ENCODE measurements around the gene SLC8A1.
A peak's percentile ranks its signal among the peaks of the same experiment; 100 is the strongest.

Gene SLC8A1

DNA sequence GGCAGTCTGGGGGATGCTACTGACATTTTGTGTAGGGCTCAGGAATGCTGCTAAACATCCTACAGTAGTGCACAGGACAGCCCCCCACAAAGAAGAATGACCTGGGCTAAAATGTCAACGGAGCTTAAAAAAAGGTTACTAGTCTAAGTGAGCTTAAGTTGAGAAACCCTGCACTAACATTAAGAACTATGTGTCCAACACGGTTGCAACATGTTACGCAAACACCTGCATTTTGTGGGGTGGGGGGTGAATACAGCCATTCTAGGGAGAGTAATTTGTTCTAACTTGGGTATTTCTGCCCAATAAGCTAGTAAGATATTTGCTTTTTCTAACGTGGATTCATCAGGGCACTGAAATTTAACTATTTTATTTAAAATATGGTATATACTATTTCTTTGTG is 57.9 kb downstream of the SLC8A1 start:
- H3K27me3 ChIP-seq (ENCODE audit: insufficient read depth, poor library complexity, severe bottlenecking): no peaks in the 10 kb centered on the region
- DNase-seq (ENCODE audit: low read depth in 1 of 2, low spot score in 1 of 2): peak in 1 of 2 experiments; percentile 69

DNA sequence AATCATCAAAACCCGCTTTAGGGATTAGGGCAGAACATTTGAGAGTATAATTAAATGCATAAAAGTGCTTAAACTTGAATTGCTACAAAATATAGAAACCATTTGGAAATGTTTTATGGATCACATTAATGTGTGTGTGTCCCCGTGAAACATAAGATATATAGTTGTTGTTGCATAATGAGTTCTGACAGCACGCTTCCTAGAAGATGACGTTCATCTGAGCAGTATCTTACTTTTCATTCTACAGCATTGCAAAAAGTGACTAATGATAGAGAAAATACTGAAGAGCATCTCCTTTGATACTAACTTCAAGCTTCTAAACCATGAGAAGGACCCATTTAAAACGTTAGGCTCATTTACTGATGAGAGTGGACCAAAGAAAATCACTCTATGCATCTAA is 63.7 kb downstream of the SLC8A1 start:
- H3K4me3 ChIP-seq (replicated peaks; ENCODE audit: insufficient read depth, low read length): no peak overlapping the region
- DNase-seq (ENCODE audit: low read depth in 1 of 2, low spot score in 1 of 2): no peak
- H3K27ac ChIP-seq (replicated peaks): no peak overlapping the region
- H3K27me3 ChIP-seq (ENCODE audit: insufficient read depth, poor library complexity, severe bottlenecking): no peaks in the 10 kb centered on the region
- TF ChIP-seq POLR2AphosphoS5 (IDR thresholded peaks at IDR 0.05; ENCODE audit: low read depth) (no peak), GABPA (IDR thresholded peaks at IDR 0.05; ENCODE audit: low read depth) (no peak), SPI1 (IDR thresholded peaks at IDR 0.05; ENCODE audit: borderline replicate concordance, low read depth) (no peak)
- TF ChIP-seq, protein P1, sequence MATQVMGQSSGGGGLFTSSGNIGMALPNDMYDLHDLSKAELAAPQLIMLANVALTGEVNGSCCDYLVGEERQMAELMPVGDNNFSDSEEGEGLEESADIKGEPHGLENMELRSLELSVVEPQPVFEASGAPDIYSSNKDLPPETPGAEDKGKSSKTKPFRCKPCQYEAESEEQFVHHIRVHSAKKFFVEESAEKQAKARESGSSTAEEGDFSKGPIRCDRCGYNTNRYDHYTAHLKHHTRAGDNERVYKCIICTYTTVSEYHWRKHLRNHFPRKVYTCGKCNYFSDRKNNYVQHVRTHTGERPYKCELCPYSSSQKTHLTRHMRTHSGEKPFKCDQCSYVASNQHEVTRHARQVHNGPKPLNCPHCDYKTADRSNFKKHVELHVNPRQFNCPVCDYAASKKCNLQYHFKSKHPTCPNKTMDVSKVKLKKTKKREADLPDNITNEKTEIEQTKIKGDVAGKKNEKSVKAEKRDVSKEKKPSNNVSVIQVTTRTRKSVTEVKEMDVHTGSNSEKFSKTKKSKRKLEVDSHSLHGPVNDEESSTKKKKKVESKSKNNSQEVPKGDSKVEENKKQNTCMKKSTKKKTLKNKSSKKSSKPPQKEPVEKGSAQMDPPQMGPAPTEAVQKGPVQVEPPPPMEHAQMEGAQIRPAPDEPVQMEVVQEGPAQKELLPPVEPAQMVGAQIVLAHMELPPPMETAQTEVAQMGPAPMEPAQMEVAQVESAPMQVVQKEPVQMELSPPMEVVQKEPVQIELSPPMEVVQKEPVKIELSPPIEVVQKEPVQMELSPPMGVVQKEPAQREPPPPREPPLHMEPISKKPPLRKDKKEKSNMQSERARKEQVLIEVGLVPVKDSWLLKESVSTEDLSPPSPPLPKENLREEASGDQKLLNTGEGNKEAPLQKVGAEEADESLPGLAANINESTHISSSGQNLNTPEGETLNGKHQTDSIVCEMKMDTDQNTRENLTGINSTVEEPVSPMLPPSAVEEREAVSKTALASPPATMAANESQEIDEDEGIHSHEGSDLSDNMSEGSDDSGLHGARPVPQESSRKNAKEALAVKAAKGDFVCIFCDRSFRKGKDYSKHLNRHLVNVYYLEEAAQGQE (IDR thresholded peaks at IDR 0.05; ENCODE audit: insufficient replicate concordance, low read depth): no peak
- TF ChIP-seq, protein P2, sequence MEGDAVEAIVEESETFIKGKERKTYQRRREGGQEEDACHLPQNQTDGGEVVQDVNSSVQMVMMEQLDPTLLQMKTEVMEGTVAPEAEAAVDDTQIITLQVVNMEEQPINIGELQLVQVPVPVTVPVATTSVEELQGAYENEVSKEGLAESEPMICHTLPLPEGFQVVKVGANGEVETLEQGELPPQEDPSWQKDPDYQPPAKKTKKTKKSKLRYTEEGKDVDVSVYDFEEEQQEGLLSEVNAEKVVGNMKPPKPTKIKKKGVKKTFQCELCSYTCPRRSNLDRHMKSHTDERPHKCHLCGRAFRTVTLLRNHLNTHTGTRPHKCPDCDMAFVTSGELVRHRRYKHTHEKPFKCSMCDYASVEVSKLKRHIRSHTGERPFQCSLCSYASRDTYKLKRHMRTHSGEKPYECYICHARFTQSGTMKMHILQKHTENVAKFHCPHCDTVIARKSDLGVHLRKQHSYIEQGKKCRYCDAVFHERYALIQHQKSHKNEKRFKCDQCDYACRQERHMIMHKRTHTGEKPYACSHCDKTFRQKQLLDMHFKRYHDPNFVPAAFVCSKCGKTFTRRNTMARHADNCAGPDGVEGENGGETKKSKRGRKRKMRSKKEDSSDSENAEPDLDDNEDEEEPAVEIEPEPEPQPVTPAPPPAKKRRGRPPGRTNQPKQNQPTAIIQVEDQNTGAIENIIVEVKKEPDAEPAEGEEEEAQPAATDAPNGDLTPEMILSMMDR (IDR thresholded peaks at IDR 0.05; ENCODE audit: insufficient read depth, low read length): no peak

More for the DNA sequence above, 57.9 kb downstream of the SLC8A1 start:
- Histone ChIP-seq H3K4me3 (replicated peaks; ENCODE audit: insufficient read depth, low read length) (no peak overlapping the region), H3K27ac (replicated peaks) (no peak overlapping the region; the same call in 1 of the 2 replicates)
- TF ChIP-seq, protein P2 (IDR thresholded peaks at IDR 0.05; ENCODE audit: insufficient read depth, low read length): no peak
- TF ChIP-seq POLR2AphosphoS5 (IDR thresholded peaks at IDR 0.05; ENCODE audit: low read depth): no peak
- TF ChIP-seq SPI1 (IDR thresholded peaks at IDR 0.05; ENCODE audit: borderline replicate concordance, low read depth): no peak
- TF ChIP-seq GABPA (IDR thresholded peaks at IDR 0.05; ENCODE audit: low read depth): no peak
- TF ChIP-seq, protein P1 (IDR thresholded peaks at IDR 0.05; ENCODE audit: insufficient replicate concordance, low read depth): no peak

GRCh38 chr2:40386177-40386576 is 65.7 kb downstream of the SLC8A1 start:
- Histone ChIP-seq H3K27me3 (ENCODE audit: insufficient read depth, poor library complexity, severe bottlenecking) (no peaks in the 10 kb centered on the region), H3K27ac (replicated peaks) (no peak overlapping the region), H3K4me3 (replicated peaks; ENCODE audit: insufficient read depth, low read length) (no peak overlapping the region)
- no peak for TF ChIP-seq GABPA (IDR thresholded peaks at IDR 0.05; ENCODE audit: low read depth)
- TF ChIP-seq SPI1 (IDR thresholded peaks at IDR 0.05; ENCODE audit: borderline replicate concordance, low read depth): no peak
- no peak for TF ChIP-seq POLR2AphosphoS5 (IDR thresholded peaks at IDR 0.05; ENCODE audit: low read depth)
- TF ChIP-seq, protein P2 (IDR thresholded peaks at IDR 0.05; ENCODE audit: insufficient read depth, low read length): no peak
- TF ChIP-seq, protein P1 (IDR thresholded peaks at IDR 0.05; ENCODE audit: insufficient replicate concordance, low read depth): no peak
- DNase-seq (ENCODE audit: low read depth in 1 of 2, low spot score in 1 of 2): no peak

Measured in HL-60 (cell line).